ENCODE data around the gene TMEM60. TPM values are rescaled to one million over a fixed set of nuclear protein-coding genes. Genes with fewer than 3 reads are reported as not detected.

Gene TMEM60
- total and polyA plus RNA-seq, 12 donors = 4.7 to 15.6 (median 7.9) TPM

- Histone ChIP-seq H3K27me3 (no peaks in the 10 kb centered on the region), H3K4me3 (no peak overlapping the region), H3K27ac (no peak overlapping the region), H3K36me3 (no peaks in the 10 kb centered on the region), H3K4me1 (peaks cover 0 to 28% (median 19%) of the 10 kb centered on the region in 9 donors), H3K9me3 (peaks cover 0 to 3% (median 0%) of the 10 kb centered on the region in 11 donors)
- ATAC-seq = no peak
- DNase-seq = no peak
- WGBS, 2 donors = 18 to 62% methylated on average over 1 of the region's 1 CpG
- intact Hi-C loops (cut with DNase I) = no loop called here
- TF ChIP-seq CTCF (IDR thresholded peaks at IDR 0.05) = no peak
Observed at GRCh38 chr7:77831953-77832352, 33.7 kb upstream of the TMEM60 start.

GRCh38 chr7:77831481-77831880 is 33.2 kb upstream of the TMEM60 start:
- peaks cover 0 to 28% (median 19%) of the 10 kb centered on the region in 9 donors for H3K4me1 ChIP-seq
- ATAC-seq (no peak), DNase-seq (no peak)
- no peaks in the 10 kb centered on the region for H3K27me3 ChIP-seq
- no peak for TF ChIP-seq CTCF (IDR thresholded peaks at IDR 0.05)
- no peak overlapping the region for H3K27ac ChIP-seq
- no peaks in the 10 kb centered on the region for H3K36me3 ChIP-seq
- no peak overlapping the region for H3K4me3 ChIP-seq
- 95 to 97% methylated on average over 7 of the region's 7 CpGs for WGBS, 2 donors
- intact Hi-C loops (cut with DNase I) = no loop called here
- peaks cover 0 to 8% (median under 1%) of the 10 kb centered on the region in 11 donors for H3K9me3 ChIP-seq

GRCh38 chr7:77830649-77831355 is 32.6 kb upstream of the TMEM60 start:
- Histone ChIP-seq H3K4me3 (no peak overlapping the region), H3K27ac (no peak overlapping the region), H3K4me1 (peaks cover 0 to 28% (median 19%) of the 10 kb centered on the region in 9 donors), H3K9me3 (peaks cover 0 to 15% (median 3%) of the 10 kb centered on the region in 11 donors), H3K36me3 (no peaks in the 10 kb centered on the region), H3K27me3 (no peaks in the 10 kb centered on the region)
- WGBS, 2 donors = 63 to 74% methylated on average over 8 of the region's 8 CpGs
- DNase-seq = no peak
- intact Hi-C loops (cut with DNase I) = no loop called here
- ATAC-seq = peak in 4 of 8 donors; percentile 18 to 39 (median 30)
- TF ChIP-seq CTCF (IDR thresholded peaks at IDR 0.05) = no peak

GRCh38 chr7:77827999-77828398 is 29.8 kb upstream of the TMEM60 start:
- DNase-seq (no peak), ATAC-seq (no peak)
- Histone ChIP-seq H3K4me3 (no peak overlapping the region), H3K4me1 (peaks cover 0 to 26% (median 13%) of the 10 kb centered on the region in 9 donors), H3K36me3 (no peaks in the 10 kb centered on the region), H3K9me3 (peaks cover 0 to 31% (median 3%) of the 10 kb centered on the region in 11 donors), H3K27ac (no peak overlapping the region), H3K27me3 (no peaks in the 10 kb centered on the region)
- WGBS, 2 donors = 67 to 69% methylated on average over 2 of the region's 2 CpGs
- TF ChIP-seq CTCF (IDR thresholded peaks at IDR 0.05) = no peak
- intact Hi-C loops (cut with DNase I) = no loop called here

All from heart right ventricle (tissue), 16 donors.